Breast epithelium (tissue), 3 donors: Measurements from ENCODE around the gene NKX6-2.

Source experiments
- POLR2A ChIP-seq: fragments of 450-650 bp; IDR thresholded peaks from one replicate; pipeline ENCODE4 v1.6.1; 2016; ENCODE audit warnings: antibody characterized with exemption, mild to moderate bottlenecking, moderate library complexity
- TF ChIP-seq, protein P1 (sequence below), 3 donors: fragments of 450-650 bp; IDR thresholded peaks; one replicate each; pipeline ENCODE4 v1.5.1; 2016 to 2017; ENCODE audit warnings: antibody characterized with exemption in 3 of 3, mild to moderate bottlenecking in 3 of 3, moderate library complexity in 3 of 3

DNA sequence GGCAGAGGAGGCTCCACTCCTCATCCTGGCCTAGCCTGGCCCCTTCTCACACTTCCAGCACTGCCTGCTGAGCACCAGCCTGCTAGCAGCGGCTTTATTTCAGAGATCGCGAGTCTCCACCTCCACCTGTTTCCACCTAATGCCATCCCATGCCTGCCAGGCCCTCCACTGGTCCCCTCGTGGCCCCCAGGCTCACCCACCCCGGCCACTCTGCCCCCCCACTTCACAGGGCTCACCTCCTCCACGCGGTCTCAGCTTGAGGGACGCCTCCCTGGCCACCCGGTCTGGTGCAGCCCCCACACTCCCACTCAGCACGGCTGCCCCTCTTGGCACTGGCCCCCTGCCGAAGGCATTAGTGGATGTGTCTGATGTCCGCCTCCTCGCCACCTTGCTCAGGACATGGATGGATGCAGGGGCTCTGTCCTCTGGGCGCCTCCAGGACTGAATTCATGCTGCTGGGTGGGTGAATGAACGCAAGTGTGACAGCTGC is 3.8 kb upstream of the NKX6-2 start:
- TF ChIP-seq, protein P1, sequence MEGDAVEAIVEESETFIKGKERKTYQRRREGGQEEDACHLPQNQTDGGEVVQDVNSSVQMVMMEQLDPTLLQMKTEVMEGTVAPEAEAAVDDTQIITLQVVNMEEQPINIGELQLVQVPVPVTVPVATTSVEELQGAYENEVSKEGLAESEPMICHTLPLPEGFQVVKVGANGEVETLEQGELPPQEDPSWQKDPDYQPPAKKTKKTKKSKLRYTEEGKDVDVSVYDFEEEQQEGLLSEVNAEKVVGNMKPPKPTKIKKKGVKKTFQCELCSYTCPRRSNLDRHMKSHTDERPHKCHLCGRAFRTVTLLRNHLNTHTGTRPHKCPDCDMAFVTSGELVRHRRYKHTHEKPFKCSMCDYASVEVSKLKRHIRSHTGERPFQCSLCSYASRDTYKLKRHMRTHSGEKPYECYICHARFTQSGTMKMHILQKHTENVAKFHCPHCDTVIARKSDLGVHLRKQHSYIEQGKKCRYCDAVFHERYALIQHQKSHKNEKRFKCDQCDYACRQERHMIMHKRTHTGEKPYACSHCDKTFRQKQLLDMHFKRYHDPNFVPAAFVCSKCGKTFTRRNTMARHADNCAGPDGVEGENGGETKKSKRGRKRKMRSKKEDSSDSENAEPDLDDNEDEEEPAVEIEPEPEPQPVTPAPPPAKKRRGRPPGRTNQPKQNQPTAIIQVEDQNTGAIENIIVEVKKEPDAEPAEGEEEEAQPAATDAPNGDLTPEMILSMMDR (IDR thresholded peaks at IDR 0.05) = no peak
- TF ChIP-seq POLR2A = no peak
